Caco-2 (cell line): ENCODE measurements around the gene LAT. TPM values are rescaled to one million over a fixed set of nuclear protein-coding genes. Genes with fewer than 3 reads are reported as not detected.

Source experiments
- BruUV-seq: library from RNA; stranded (reverse); fragments of 400-500 nt; replicated peaks from 2 replicates; lab custom pipeline; 2021; lab: Mats Ljungman, UMichigan
- CTCF ChIA-PET: fragments of 300-600 bp; sonication (Branson Sonifier 250); formaldehyde crosslinking; loops from one replicate; lab custom pipeline; 2022; ENCODE audit warnings: antibody characterized with exemption; lab: Charles Lee
- POLR2A ChIA-PET: fragments of 300-600 bp; sonication (Branson Sonifier 250); formaldehyde crosslinking; loops from one replicate; lab custom pipeline; 2022; ENCODE audit warnings: antibody characterized with exemption; lab: Charles Lee
- DNase-seq, 2 experiments: peaks; one replicate each; pipeline versions ENCODE4 v3.0.0 to v3.0.0-alpha.2; 2020 to 2022
- H3K27me3 ChIP-seq: replicated peaks from 2 replicates; pipeline ENCODE4 v1.6.0; 2011; ENCODE audit warnings: low read length; ENCODE audit not compliant: control insufficient read depth, insufficient read depth
- H3K36me3 ChIP-seq: 2 replicates; pipeline ENCODE4 v1.5.1; 2011; ENCODE audit warnings: low read length; ENCODE audit not compliant: control insufficient read depth, insufficient read depth
- H3K4me1 ChIP-seq: fragments of 250-450 bp; sonication (Bioruptor Pico); 2 replicates; pipeline ENCODE4 v1.5.1; 2020; ENCODE audit warnings: mild to moderate bottlenecking
- H3K4me3 ChIP-seq: 2 replicates; pipeline ENCODE4 v1.5.1; 2011; ENCODE audit warnings: low read depth, mild to moderate bottlenecking, control low read depth, low read length
- H3K9me3 ChIP-seq: fragments of 250-450 bp; sonication (Bioruptor Pico); 2 replicates; pipeline ENCODE4 v1.5.1; 2020; ENCODE audit warnings: mild to moderate bottlenecking, moderate library complexity
- H3K27ac Mint-ChIP-seq: one replicate; pipeline ENCODE4 v1.8.0; 2022; ENCODE audit warnings: mixed read lengths; ENCODE audit not compliant: unreplicated experiment
- H3K27me3 Mint-ChIP-seq: one replicate; pipeline ENCODE4 v1.8.0; 2022; ENCODE audit warnings: mixed read lengths; ENCODE audit not compliant: insufficient read depth, unreplicated experiment
- H3K36me3 Mint-ChIP-seq: one replicate; pipeline ENCODE4 v1.8.0; 2022; ENCODE audit warnings: mild to moderate bottlenecking, mixed read lengths; ENCODE audit not compliant: insufficient read depth, unreplicated experiment
- H3K4me1 Mint-ChIP-seq: one replicate; pipeline ENCODE4 v1.8.0; 2022; ENCODE audit warnings: low read depth, mixed read lengths; ENCODE audit not compliant: unreplicated experiment
- H3K4me3 Mint-ChIP-seq: one replicate; pipeline ENCODE4 v1.8.0; 2022; ENCODE audit warnings: mild to moderate bottlenecking, moderate library complexity, mixed read lengths; ENCODE audit not compliant: unreplicated experiment
- H3K9me3 Mint-ChIP-seq: one replicate; pipeline ENCODE4 v1.8.0; 2022; ENCODE audit warnings: mixed read lengths; ENCODE audit not compliant: unreplicated experiment
- intact Hi-C: fragments of 100-400 bp; cut with micrococcal nuclease; formaldehyde crosslinking; loops from one replicate; pipeline ENCODE4 v1.10.0; 2022; ENCODE audit not compliant: unreplicated experiment
- total RNA-seq: library from RNA; stranded (reverse); gene quantifications from 2 replicates; pipeline ENCODE4 v1.2.3, GENCODE V29; 2022
- TF ChIP-seq, protein P1 (sequence below), 2 experiments: fragments of 200-600 bp in 1 of 2; IDR thresholded peaks; 1 replicate in 1 of 2; 2 replicates in 1 of 2; pipeline versions ENCODE4 v1.5.1 to v1.8.0; 2011 to 2022; ENCODE audit warnings: antibody characterized with exemption in 1 of 2, control low read depth in 1 of 2, inconsistent platforms in 1 of 2, low read depth in 1 of 2, low read length in 1 of 2, mild to moderate bottlenecking in 1 of 2, moderate library complexity in 1 of 2; ENCODE audit not compliant: insufficient read depth in 1 of 2, severe bottlenecking in 1 of 2, unreplicated experiment in 1 of 2

LAT gene
- total RNA-seq, 1 experiment from 2014 or later = 3.2 TPM

DNA sequence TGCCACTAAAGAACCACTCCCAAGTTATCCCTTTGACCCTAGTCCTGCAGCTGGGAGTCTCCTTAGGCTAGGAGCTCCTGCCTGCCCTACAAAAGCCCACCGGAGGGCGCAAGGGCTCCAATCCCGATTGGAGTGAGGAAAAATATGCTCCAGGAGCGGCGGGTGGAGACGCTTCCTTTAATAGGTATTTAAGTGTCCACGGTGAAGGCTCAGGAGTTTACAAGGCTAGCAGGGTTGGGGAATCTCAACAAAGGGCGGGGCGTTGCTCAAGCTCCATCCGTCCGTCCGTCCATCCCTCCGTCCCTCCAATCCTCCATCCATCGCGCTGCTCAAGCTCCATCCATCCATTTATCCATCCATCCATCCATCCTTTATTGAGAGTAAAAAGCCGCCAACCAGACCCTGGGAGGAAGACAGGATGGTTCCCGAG, 10.8 kb upstream of the LAT start:
- peak overlapping the region; percentile 96 for H3K27ac Mint-ChIP-seq
- peaks cover 13% of the 10 kb centered on the region for H3K4me1 Mint-ChIP-seq

DNA sequence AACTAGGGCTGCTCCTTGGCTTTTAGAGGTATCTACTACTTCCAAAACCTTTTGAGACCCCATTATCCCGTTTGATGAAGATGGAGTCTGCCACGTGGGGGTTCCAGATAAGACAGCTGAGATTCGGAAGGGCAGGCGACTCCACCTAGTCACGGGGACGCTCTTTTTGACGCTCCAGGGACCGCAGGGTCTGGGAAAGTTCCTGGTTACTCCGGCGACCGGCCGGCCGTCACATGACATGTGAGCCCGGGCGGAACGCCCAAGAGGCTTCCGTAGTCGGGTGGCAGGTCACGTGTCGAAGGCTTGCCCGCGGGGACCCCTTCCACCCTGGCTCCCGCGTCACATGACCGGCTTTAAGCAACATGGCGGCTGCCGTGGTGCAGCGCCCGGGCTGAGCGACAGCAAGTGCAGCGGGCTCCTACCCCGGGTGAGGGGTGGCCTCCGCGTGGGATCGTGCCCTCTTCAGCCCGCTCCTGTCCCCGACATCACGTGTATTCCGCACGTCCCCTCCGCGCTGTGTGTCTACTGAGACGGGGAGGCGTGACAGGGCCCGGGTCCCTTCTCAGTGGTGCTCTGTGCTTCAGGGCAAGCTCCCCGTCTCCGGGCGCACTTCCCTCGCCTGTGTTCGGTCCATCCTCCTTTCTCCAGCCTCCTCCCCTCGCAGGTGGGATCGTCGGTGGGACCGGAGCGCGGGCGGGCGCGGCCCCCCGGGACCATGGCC, 10.3 kb upstream of the LAT start, which contains the start of gene SPNS1:
Gene SPNS1, plus strand, starts transcription at position 342 of the 721 bp plus-strand sequence. Its CDS starts 374 bp downstream, at position 716.
- H3K4me1 Mint-ChIP-seq = peaks cover 13% of the 10 kb centered on the region
- POLR2A ChIA-PET = interaction anchor here (0.6 kb wide), 1 partner anchor 854 kb away, joined by 7 read pairs; no protein-coding TSS in a partner anchor
- H3K36me3 ChIP-seq = no peaks in the 10 kb centered on the region
- peak within 1 kb of the TSS; percentile 98 for H3K4me3 ChIP-seq
- peak; percentile 95 for DNase-seq
- H3K27ac Mint-ChIP-seq = peak within 1 kb of the TSS; percentile 96
- BruUV-seq = no TSS peak
- TF ChIP-seq, protein P1, sequence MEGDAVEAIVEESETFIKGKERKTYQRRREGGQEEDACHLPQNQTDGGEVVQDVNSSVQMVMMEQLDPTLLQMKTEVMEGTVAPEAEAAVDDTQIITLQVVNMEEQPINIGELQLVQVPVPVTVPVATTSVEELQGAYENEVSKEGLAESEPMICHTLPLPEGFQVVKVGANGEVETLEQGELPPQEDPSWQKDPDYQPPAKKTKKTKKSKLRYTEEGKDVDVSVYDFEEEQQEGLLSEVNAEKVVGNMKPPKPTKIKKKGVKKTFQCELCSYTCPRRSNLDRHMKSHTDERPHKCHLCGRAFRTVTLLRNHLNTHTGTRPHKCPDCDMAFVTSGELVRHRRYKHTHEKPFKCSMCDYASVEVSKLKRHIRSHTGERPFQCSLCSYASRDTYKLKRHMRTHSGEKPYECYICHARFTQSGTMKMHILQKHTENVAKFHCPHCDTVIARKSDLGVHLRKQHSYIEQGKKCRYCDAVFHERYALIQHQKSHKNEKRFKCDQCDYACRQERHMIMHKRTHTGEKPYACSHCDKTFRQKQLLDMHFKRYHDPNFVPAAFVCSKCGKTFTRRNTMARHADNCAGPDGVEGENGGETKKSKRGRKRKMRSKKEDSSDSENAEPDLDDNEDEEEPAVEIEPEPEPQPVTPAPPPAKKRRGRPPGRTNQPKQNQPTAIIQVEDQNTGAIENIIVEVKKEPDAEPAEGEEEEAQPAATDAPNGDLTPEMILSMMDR (IDR thresholded peaks at IDR 0.05; ENCODE audit: insufficient read depth in 1 of 2, low read depth in 1 of 2, low read length in 1 of 2, severe bottlenecking in 1 of 2, unreplicated experiment in 1 of 2) = no peak
- intact Hi-C loops = loop anchor here (5.0 kb wide), 1 partner anchor 1093 kb away; the partner anchor contains the start of gene ALDOA
- H3K9me3 ChIP-seq = no peaks in the 10 kb centered on the region
- no peaks in the 10 kb centered on the region for H3K9me3 Mint-ChIP-seq
- peaks cover 19% of the 10 kb centered on the region for H3K36me3 Mint-ChIP-seq
- CTCF ChIA-PET = interaction anchor here (0.7 kb wide), 1 partner anchor 19 kb away, joined by 3 read pairs; no protein-coding TSS in a partner anchor
- peak within 1 kb of the TSS; percentile 97 for H3K4me3 Mint-ChIP-seq
- no peaks in the 10 kb centered on the region for H3K27me3 ChIP-seq
- 0 out of 2 replicates have a peak, but pooled peaks cover 6% of the 10 kb centered on the region for H3K4me1 ChIP-seq
- no peaks in the 10 kb centered on the region for H3K27me3 Mint-ChIP-seq

More for the DNA sequence above, 10.8 kb upstream of the LAT start:
- TSS peak; percentile 96 for BruUV-seq
- DNase-seq = peak; percentile 71 to 73
- Mint-ChIP-seq H3K36me3 (peaks cover 17% of the 10 kb centered on the region), H3K27me3 (no peaks in the 10 kb centered on the region), H3K9me3 (no peaks in the 10 kb centered on the region), H3K4me3 (peak overlapping the region; percentile 97)
- Histone ChIP-seq H3K4me3 (peak overlapping the region; percentile 98), H3K27me3 (no peaks in the 10 kb centered on the region), H3K4me1 (0 out of 2 replicates have a peak, but pooled peaks cover 6% of the 10 kb centered on the region), H3K9me3 (no peaks in the 10 kb centered on the region), H3K36me3 (no peaks in the 10 kb centered on the region)
- POLR2A ChIA-PET = interaction anchor here (0.6 to 0.9 kb wide), 4 partner anchors 23 to 855 kb away, joined by 3 to 7 read pairs (median 4); partner anchors contain the start of genes NFATC2IP and SH2B1
- CTCF ChIA-PET = interaction anchor here (0.6 to 1.0 kb wide), 5 partner anchors 11 to 29 kb away, joined by 3 to 5 read pairs (median 3); partner anchors contain the start of genes LAT and NFATC2IP
- TF ChIP-seq, protein P1 (IDR thresholded peaks at IDR 0.05; ENCODE audit: insufficient read depth in 1 of 2, low read depth in 1 of 2, low read length in 1 of 2, severe bottlenecking in 1 of 2, unreplicated experiment in 1 of 2) = peak; percentile 55 to 77
- intact Hi-C loops = loop anchor here (5.0 kb wide), 1 partner anchor 1093 kb away; the partner anchor contains the start of gene ALDOA

DNA sequence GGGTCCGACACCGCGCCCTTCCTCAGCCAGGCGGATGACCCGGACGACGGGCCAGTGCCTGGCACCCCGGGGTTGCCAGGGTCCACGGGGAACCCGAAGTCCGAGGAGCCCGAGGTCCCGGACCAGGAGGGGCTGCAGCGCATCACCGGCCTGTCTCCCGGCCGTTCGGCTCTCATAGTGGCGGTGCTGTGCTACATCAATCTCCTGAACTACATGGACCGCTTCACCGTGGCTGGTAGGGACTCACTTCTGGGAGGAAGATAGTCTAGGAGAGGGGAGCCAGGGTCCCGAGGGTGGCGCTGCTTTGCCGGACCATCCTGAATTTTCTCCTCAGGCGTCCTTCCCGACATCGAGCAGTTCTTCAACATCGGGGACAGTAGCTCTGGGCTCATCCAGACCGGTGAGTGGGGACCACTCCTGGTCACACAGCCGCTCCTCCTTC, 9.7 kb upstream of the LAT start:
- no peak for DNase-seq
- POLR2A ChIA-PET = no interaction called here
- CTCF ChIA-PET = no interaction called here
- H3K27me3 Mint-ChIP-seq = no peaks in the 10 kb centered on the region
- H3K4me1 Mint-ChIP-seq = peaks cover 13% of the 10 kb centered on the region
- peak overlapping the region; percentile 98 for H3K4me3 ChIP-seq
- intact Hi-C loops = no loop called here
- H3K27me3 ChIP-seq = no peaks in the 10 kb centered on the region
- peak overlapping the region; percentile 96 for H3K27ac Mint-ChIP-seq
- TF ChIP-seq, protein P1 (IDR thresholded peaks at IDR 0.05; ENCODE audit: insufficient read depth in 1 of 2, low read depth in 1 of 2, low read length in 1 of 2, severe bottlenecking in 1 of 2, unreplicated experiment in 1 of 2) = no peak
- peak overlapping the region; percentile 97 for H3K4me3 Mint-ChIP-seq
- no peaks in the 10 kb centered on the region for H3K36me3 ChIP-seq
- no peaks in the 10 kb centered on the region for H3K9me3 ChIP-seq
- BruUV-seq = no TSS peak
- 0 out of 2 replicates have a peak, but pooled peaks cover 6% of the 10 kb centered on the region for H3K4me1 ChIP-seq
- no peaks in the 10 kb centered on the region for H3K9me3 Mint-ChIP-seq
- H3K36me3 Mint-ChIP-seq = peaks cover 24% of the 10 kb centered on the region
